Astrocyte (in vitro differentiated cells and primary cell): Measurements from ENCODE around the gene CALML6. TPM values are rescaled to one million over a fixed set of nuclear protein-coding genes. Genes with fewer than 3 reads are reported as not detected.

Experiments
- DNase-seq: peaks from one replicate; pipeline ENCODE4 v3.0.0-alpha.2; 2010; ENCODE audit warnings: low read depth
- FAIRE-seq: peaks from 2 replicates; lab custom pipeline; 2011; peaks lifted over from hg19 to GRCh38; lab: Jason Lieb, UNC
- H2AFZ ChIP-seq: 2 replicates; pipeline ENCODE4 v1.6.0; 2012; ENCODE audit warnings: low read depth, low read length, inconsistent platforms
- H3K27ac ChIP-seq: 2 replicates; pipeline ENCODE4 v1.5.1; 2011; ENCODE audit warnings: low read depth, low read length, inconsistent platforms
- H3K27me3 ChIP-seq: 2 replicates; pipeline ENCODE4 v1.6.0; 2011; ENCODE audit warnings: low read length, inconsistent platforms; ENCODE audit not compliant: insufficient read depth
- H3K36me3 ChIP-seq: 2 replicates; pipeline ENCODE4 v1.5.1; 2011; ENCODE audit warnings: low read length, inconsistent platforms; ENCODE audit not compliant: insufficient read depth
- H3K4me1 ChIP-seq: 2 replicates; pipeline ENCODE4 v1.5.1; 2011; ENCODE audit warnings: low read length, inconsistent platforms; ENCODE audit not compliant: insufficient read depth
- H3K4me2 ChIP-seq: 2 replicates; pipeline ENCODE4 v1.6.0; 2012; ENCODE audit warnings: low read length, inconsistent platforms
- H3K4me3 ChIP-seq: 2 replicates; pipeline ENCODE4 v1.5.1; 2011; ENCODE audit warnings: low read depth, mild to moderate bottlenecking, low read length, inconsistent platforms; ENCODE audit not compliant: insufficient read depth
- H3K79me2 ChIP-seq: 2 replicates; pipeline ENCODE4 v1.6.0; 2012; ENCODE audit warnings: mild to moderate bottlenecking, low read length, inconsistent platforms; ENCODE audit not compliant: insufficient read depth
- H3K9ac ChIP-seq: 2 replicates; pipeline ENCODE4 v1.6.0; 2012; ENCODE audit warnings: mild to moderate bottlenecking, low read length, inconsistent platforms
- H3K9me3 ChIP-seq: 2 replicates; pipeline ENCODE4 v1.5.1; 2012; ENCODE audit warnings: low read depth, mild to moderate bottlenecking, low read length, inconsistent platforms; ENCODE audit not compliant: insufficient read depth
- H4K20me1 ChIP-seq: 2 replicates; pipeline ENCODE4 v1.6.0; 2012; ENCODE audit warnings: low read length, inconsistent platforms; ENCODE audit not compliant: insufficient read depth
- H3K27ac Mint-ChIP-seq: one replicate; pipeline ENCODE4 v1.8.0; 2021; ENCODE audit warnings: mild to moderate bottlenecking, mixed read lengths; ENCODE audit not compliant: unreplicated experiment
- H3K27me3 Mint-ChIP-seq: one replicate; pipeline ENCODE4 v1.8.0; 2021; ENCODE audit warnings: low read depth, mixed read lengths; ENCODE audit not compliant: unreplicated experiment
- H3K36me3 Mint-ChIP-seq: one replicate; pipeline ENCODE4 v1.8.0; 2021; ENCODE audit warnings: low read depth, mixed read lengths; ENCODE audit not compliant: unreplicated experiment
- H3K4me1 Mint-ChIP-seq: one replicate; pipeline ENCODE4 v1.8.0; 2021; ENCODE audit warnings: low read depth, mixed read lengths; ENCODE audit not compliant: unreplicated experiment
- H3K4me3 Mint-ChIP-seq: one replicate; pipeline ENCODE4 v1.8.0; 2021; ENCODE audit warnings: mild to moderate bottlenecking, moderate library complexity, mixed read lengths; ENCODE audit not compliant: unreplicated experiment
- H3K9me3 Mint-ChIP-seq: one replicate; pipeline ENCODE4 v1.8.0; 2021; ENCODE audit warnings: mild to moderate bottlenecking, mixed read lengths; ENCODE audit not compliant: unreplicated experiment
- EZH2 ChIP-seq: IDR thresholded peaks from 2 replicates; pipeline ENCODE4 v1.6.1; 2012; ENCODE audit warnings: mild to moderate bottlenecking, low read length, inconsistent platforms; ENCODE audit not compliant: insufficient read depth
- total RNA-seq: library from RNA; stranded (reverse); gene quantifications from 2 replicates; pipeline ENCODE4 v1.2.1, GENCODE V29; 2021
- TF ChIP-seq, protein P1 (sequence below): IDR thresholded peaks from 2 replicates; pipeline ENCODE4 v1.5.1; 2011; ENCODE audit warnings: low read depth, mild to moderate bottlenecking, inconsistent platforms, low read length, moderate library complexity; ENCODE audit not compliant: insufficient read depth

CALML6 gene
- total RNA-seq, 1 donor from 2014 or later = 0.91 TPM

DNA sequence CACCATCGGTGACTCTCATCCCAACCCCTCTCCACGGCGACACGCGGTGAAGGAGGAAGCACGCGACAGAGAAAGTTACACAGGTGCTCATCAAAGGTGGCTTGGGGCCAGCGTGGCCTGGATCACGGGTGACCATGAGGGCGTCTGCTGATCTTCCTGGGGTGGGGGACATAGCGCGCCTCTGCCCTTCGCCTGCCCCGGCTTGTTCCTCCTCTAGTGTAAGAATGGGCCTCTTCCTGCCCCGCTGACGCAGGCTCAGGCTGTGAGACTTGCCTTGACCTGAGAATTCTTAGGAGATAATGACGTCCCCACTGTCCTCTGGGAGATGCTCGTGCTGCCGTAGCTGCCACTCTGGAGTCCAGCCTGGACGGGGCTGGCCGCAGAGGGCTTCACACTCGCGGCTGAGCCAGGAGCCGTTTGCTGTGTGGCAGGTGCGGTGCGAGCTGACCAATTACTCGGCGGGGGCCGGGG, 43.0 kb downstream of the CALML6 start:
- peaks cover 12% of the 10 kb centered on the region for H3K4me1 Mint-ChIP-seq
- Histone ChIP-seq H3K36me3 (no peaks in the 10 kb centered on the region), H3K27me3 (peaks cover 9% of the 10 kb centered on the region), H3K79me2 (no peaks in the 10 kb centered on the region), H3K4me3 (no peak overlapping the region), H3K9ac (no peak overlapping the region), H3K27ac (no peak overlapping the region), H2AFZ (no peak overlapping the region), H3K4me2 (no peak overlapping the region), H3K9me3 (no peaks in the 10 kb centered on the region), H3K4me1 (peaks cover 3% of the 10 kb centered on the region), H4K20me1 (no peaks in the 10 kb centered on the region)
- peaks cover 2% of the 10 kb centered on the region for H3K9me3 Mint-ChIP-seq
- H3K4me3 Mint-ChIP-seq = no peak overlapping the region
- TF ChIP-seq EZH2 = no peak
- TF ChIP-seq, protein P1, sequence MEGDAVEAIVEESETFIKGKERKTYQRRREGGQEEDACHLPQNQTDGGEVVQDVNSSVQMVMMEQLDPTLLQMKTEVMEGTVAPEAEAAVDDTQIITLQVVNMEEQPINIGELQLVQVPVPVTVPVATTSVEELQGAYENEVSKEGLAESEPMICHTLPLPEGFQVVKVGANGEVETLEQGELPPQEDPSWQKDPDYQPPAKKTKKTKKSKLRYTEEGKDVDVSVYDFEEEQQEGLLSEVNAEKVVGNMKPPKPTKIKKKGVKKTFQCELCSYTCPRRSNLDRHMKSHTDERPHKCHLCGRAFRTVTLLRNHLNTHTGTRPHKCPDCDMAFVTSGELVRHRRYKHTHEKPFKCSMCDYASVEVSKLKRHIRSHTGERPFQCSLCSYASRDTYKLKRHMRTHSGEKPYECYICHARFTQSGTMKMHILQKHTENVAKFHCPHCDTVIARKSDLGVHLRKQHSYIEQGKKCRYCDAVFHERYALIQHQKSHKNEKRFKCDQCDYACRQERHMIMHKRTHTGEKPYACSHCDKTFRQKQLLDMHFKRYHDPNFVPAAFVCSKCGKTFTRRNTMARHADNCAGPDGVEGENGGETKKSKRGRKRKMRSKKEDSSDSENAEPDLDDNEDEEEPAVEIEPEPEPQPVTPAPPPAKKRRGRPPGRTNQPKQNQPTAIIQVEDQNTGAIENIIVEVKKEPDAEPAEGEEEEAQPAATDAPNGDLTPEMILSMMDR = no peak
- H3K27ac Mint-ChIP-seq = no peak overlapping the region
- H3K36me3 Mint-ChIP-seq = no peaks in the 10 kb centered on the region
- FAIRE-seq = no peak
- H3K27me3 Mint-ChIP-seq = peaks cover 15% of the 10 kb centered on the region
- no peak for DNase-seq

DNA sequence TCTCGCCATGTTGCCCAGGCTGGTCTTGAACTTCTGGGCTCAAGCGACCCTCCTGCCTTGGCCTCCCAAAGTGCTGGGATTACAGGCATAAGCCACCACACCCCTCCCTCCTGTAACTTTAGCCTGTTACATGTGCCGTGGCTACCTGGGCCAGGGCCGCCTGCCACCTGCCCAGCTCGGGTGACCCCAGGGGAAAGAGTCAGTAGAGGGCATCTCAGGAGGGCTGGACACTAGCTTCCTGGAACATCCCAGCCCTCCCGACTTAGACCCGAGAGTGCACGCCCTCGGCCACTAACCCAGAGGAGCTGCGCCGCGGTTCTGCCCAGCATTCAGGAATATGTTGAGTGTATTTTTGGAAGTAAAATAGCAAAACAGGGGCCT, 44.4 kb downstream of the CALML6 start:
- peaks cover 9% of the 10 kb centered on the region for H3K27me3 ChIP-seq
- Mint-ChIP-seq H3K4me1 (peaks cover 12% of the 10 kb centered on the region), H3K27me3 (peaks cover 15% of the 10 kb centered on the region), H3K27ac (no peak overlapping the region), H3K4me3 (no peak overlapping the region), H3K9me3 (peaks cover 2% of the 10 kb centered on the region), H3K36me3 (no peaks in the 10 kb centered on the region)
- DNase-seq (no peak), FAIRE-seq (no peak)
- peak overlapping the region; percentile 34 for H2AFZ ChIP-seq
- H3K4me2 ChIP-seq = peak overlapping the region; percentile 60
- no peak overlapping the region for H3K27ac ChIP-seq
- no peak for TF ChIP-seq EZH2
- TF ChIP-seq, protein P1 = no peak
- no peak overlapping the region for H3K4me3 ChIP-seq
- H3K4me1 ChIP-seq = peaks cover 3% of the 10 kb centered on the region
- H3K36me3 ChIP-seq = no peaks in the 10 kb centered on the region
- no peaks in the 10 kb centered on the region for H3K9me3 ChIP-seq
- no peaks in the 10 kb centered on the region for H4K20me1 ChIP-seq
- no peak overlapping the region for H3K9ac ChIP-seq
- H3K79me2 ChIP-seq = no peaks in the 10 kb centered on the region

GRCh38 chr1:1959840-1960479, 44.9 kb downstream of the CALML6 start:
- Histone ChIP-seq H3K9me3 (no peaks in the 10 kb centered on the region), H3K9ac (no peak overlapping the region), H3K4me1 (peaks cover 3% of the 10 kb centered on the region), H3K4me3 (no peak overlapping the region), H4K20me1 (no peaks in the 10 kb centered on the region), H3K4me2 (peak overlapping the region; percentile 60), H3K79me2 (no peaks in the 10 kb centered on the region), H3K27ac (no peak overlapping the region), H3K27me3 (peaks cover 9% of the 10 kb centered on the region), H2AFZ (peak overlapping the region; percentile 34), H3K36me3 (no peaks in the 10 kb centered on the region)
- Mint-ChIP-seq H3K27ac (no peak overlapping the region), H3K9me3 (peaks cover 2% of the 10 kb centered on the region), H3K27me3 (peaks cover 12% of the 10 kb centered on the region), H3K4me1 (peaks cover 12% of the 10 kb centered on the region), H3K36me3 (no peaks in the 10 kb centered on the region), H3K4me3 (no peak overlapping the region)
- DNase-seq (peak; percentile 37), FAIRE-seq (no peak)
- TF ChIP-seq, protein P1 = peak; percentile 51
- TF ChIP-seq EZH2 = no peak
